Hair follicular keratinocyte (primary cell): ENCODE data around the gene OR1L1. TPM values are rescaled to one million over a fixed set of nuclear protein-coding genes. Genes with fewer than 3 reads are reported as not detected.

Experiments used
- total RNA-seq: library from RNA; depleted of rRNA; stranded (reverse); fragments of >200 nt; gene quantifications from 2 replicates; pipeline ENCODE4 v1.2.3, GENCODE V29; 2015

Gene OR1L1
- total RNA-seq, result not detected in 2 replicates

GRCh38 chr9:122661416-122661815, at the start of gene OR1L1:
OR1L1 (plus strand) TSS chr9:122661716; CDS start chr9:122661716, 0 bp downstream.

GRCh38 chr9:122614362-122614761, 47.2 kb upstream of the OR1L1 start, which contains the start of gene OR1Q1:
OR1Q1 (plus strand) TSS chr9:122614738; CDS start chr9:122614738, 0 bp downstream.

GRCh38 chr9:122657527-122657926, 4.0 kb upstream of the OR1L1 start, which contains the start of gene OR1B1:
OR1B1 (minus strand) TSS chr9:122657627.

Other genes starting within 250 kb of the OR1L1 start
- gene OR1J1, start 183.8 kb upstream of the OR1L1 start, total RNA-seq, result not detected in 2 replicates
- gene OR1J2, start 150.9 kb upstream of the OR1L1 start, total RNA-seq, result not detected in 2 replicates
- not detected in 2 replicates for gene OR1J4, start 142.6 kb upstream of the OR1L1 start, total RNA-seq
- gene OR1N1, start 134.4 kb upstream of the OR1L1 start, total RNA-seq, result not detected in 2 replicates
- not detected in 2 replicates for gene OR1N2, start 108.6 kb upstream of the OR1L1 start, total RNA-seq
- not detected in 2 replicates for gene OR1L8, start 78.3 kb upstream of the OR1L1 start, total RNA-seq
- not detected in 2 replicates for gene OR1Q1, start 47.0 kb upstream of the OR1L1 start, total RNA-seq
- gene OR1B1, start 4.1 kb upstream of the OR1L1 start, total RNA-seq, result not detected in 2 replicates
- gene OR1L3, start 13.4 kb downstream of the OR1L1 start, total RNA-seq, result not detected in 2 replicates
- gene OR1L4, start 62.3 kb downstream of the OR1L1 start, total RNA-seq, result not detected in 2 replicates
- not detected in 2 replicates for gene OR1L6, start 80.6 kb downstream of the OR1L1 start, total RNA-seq
- gene OR5C1, start 127.2 kb downstream of the OR1L1 start, total RNA-seq, result not detected in 2 replicates
- not detected in 2 replicates for gene OR1K1, start 138.4 kb downstream of the OR1L1 start, total RNA-seq
- gene PDCL, start 166.9 kb downstream of the OR1L1 start, total RNA-seq, result 13.9 and 14.1 TPM in 2 replicates
- 26.6 and 29.6 TPM in 2 replicates for gene RC3H2, start 243.6 kb downstream of the OR1L1 start, total RNA-seq